GM20431 (cell line): ENCODE results near the gene CADM3.

Experiments
- in situ Hi-C: fragments of 300-500 bp; cut with MseI, MboI; formaldehyde crosslinking; loops from one replicate; pipeline ENCODE4 v1.15.0; 2020; ENCODE audit warnings: low sequenced_read_pairs; ENCODE audit not compliant: unreplicated experiment

CADM3 gene

GRCh38 chr1:159172614-159173291 lies 1.3 kb downstream of the CADM3 start:
- in situ Hi-C loops: no loop called here

DNA sequence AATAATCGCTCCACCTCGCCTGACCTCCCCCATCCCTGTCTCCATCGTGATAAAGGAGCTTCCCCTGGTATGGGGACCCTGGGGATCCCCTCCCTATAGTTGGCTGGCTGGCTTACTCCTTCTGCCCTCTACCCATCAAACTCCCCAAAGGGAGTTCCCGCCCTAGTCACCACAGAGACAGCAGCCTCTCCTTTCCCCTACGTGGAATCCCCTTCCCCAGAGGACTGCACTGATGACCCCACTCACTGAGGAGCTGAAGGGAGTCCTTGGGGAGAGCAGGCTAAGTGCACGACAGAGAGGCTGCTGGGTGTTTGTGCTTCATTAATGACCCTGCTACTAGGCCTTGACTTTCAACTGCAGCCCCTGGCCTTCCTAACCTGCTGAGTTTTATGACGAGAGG lies 1.9 kb downstream of the CADM3 start:
- in situ Hi-C loops: no loop called here

- in situ Hi-C loops: no loop called here
Observed at GRCh38 chr1:159175571-159175970, 4.2 kb downstream of the CADM3 start.

DNA sequence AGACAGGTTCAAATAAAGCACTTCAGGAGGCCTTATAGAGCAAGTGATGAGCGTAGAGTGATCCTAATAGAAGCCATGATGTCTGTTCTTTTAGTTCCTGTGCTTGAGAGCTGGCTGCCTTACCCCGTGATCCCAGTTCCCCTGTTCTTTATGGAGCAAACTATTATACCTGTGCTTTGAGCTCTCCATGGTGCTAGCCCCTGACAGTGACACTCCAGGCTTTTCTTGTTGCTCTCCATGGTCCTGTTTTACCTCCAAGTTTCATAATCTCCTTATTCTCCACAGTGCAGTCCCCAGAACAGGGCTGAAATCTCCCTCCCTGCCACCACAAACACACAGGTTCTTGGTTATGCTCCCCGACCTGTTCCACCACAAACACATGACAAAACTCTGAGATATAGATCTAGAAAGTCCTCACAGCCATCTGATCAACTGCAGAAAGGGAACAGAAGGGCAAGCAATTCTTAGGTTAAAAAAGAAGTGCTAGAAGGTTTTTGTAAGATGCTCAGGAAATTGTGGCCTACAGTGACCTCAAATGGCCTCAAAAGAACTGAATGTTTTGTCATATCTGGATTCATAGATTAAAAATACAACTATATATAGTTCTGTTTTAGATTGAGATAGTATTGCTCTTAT lies 6.0 kb downstream of the CADM3 start:
- in situ Hi-C loops: no loop called here

DNA sequence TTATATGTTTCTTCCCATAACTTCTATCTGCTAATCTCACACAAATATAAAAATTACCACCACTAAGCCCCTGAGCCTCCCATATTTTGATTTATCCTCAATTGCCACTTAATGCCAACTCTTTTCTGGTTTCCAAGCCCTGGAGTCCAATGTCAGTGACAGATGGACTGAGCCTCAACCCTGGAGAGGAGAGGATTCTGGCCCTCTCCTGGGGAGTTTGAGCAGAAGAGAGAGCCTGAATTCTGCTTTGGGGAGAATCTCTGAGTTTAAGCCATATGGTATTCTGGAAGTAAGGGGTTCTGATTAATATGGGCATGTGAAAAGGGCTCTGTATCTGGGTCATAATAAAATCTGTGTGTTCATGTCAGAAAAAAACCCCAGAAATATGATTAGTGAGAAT lies 8.5 kb downstream of the CADM3 start:
- in situ Hi-C loops: no loop called here

DNA sequence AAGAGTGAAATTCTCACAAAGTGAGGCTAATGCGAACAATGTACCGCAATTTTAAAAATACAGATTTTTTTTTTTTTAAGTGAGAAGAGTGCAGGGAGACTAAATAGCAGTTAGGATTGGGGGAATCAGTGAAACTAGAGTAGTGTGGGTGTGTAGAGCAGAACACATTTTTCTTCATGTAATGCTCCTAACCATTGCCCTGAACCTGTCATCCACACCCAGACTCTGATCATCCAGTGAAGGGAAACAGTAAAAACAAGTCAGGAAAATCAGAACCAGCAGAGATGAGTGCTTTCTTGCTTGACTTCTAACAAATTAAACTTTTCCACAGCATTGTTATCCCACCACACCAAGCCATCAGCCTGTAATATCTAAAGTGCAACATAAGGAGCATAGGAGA lies 9.1 kb downstream of the CADM3 start:
- in situ Hi-C loops: no loop called here

- in situ Hi-C loops: no loop called here
Observed at GRCh38 chr1:159181328-159182024, 10.1 kb downstream of the CADM3 start.

DNA sequence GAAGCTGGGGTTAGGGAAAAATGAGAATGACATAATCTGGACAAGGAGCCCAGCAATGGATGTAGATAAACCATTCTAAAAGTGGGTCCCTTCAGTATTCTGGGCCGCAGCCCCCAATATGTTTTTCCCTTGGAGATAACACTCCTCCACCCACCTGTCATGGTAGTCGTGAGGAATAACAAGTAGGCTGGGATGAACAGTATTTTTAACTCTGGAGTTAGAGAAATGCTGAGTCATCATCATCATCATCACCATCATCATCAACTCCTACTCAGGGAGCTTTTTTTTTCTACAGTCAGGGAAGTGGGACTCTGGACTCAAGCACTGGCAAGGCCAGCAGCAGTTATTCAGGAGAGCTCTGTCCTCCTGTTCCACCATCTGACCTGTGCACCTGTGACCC lies 12.8 kb downstream of the CADM3 start:
- in situ Hi-C loops: no loop called here

- in situ Hi-C loops: no loop called here
Observed at GRCh38 chr1:159185121-159185520, 13.7 kb downstream of the CADM3 start.

DNA sequence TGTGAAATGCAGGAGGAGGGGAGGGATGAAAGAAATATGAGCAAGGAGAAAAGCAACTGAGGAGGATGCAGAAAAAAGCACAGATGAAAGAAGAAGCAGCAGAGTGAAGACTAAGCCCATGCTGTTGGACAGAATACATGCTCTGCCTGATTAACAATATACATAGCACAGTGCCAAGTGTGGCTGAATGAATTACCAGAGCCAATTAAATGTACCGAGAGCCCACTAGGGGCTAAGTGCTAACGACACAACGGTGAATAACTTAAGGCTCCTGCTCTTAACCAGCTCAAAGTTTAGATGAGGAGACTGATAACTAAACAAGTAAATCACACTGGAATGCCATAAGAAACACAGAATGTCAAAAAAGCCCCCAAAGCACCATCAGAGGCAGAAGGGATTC lies 15.6 kb downstream of the CADM3 start:
- in situ Hi-C loops: no loop called here

GRCh38 chr1:159187647-159188374 lies 16.4 kb downstream of the CADM3 start:
- in situ Hi-C loops: no loop called here

DNA sequence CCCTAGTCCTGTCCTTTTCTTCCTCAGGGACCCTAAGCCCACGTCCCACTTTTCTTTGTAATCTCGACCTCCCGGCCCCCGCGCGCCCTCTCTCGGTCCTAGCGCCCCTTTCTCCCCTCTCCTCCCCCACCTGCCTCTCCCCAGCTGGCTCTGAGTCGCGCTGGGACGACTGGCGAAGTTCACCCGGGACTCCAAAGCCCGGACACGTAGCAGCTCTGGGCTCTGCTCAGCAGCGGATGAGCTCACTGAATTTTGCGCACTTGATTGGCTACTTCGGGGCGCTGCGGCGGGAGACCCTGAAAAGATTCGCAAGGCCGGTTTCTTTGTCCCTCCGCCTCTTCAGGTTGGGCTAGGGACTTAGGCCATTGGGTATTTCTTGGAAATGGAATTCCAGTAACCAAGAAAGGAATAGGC lies 17.0 kb downstream of the CADM3 start:
- in situ Hi-C loops: no loop called here

GRCh38 chr1:159190441-159190840 lies 19.0 kb downstream of the CADM3 start:
- in situ Hi-C loops: no loop called here

GRCh38 chr1:159196543-159196942 lies 25.1 kb downstream of the CADM3 start:
- in situ Hi-C loops: no loop called here

DNA sequence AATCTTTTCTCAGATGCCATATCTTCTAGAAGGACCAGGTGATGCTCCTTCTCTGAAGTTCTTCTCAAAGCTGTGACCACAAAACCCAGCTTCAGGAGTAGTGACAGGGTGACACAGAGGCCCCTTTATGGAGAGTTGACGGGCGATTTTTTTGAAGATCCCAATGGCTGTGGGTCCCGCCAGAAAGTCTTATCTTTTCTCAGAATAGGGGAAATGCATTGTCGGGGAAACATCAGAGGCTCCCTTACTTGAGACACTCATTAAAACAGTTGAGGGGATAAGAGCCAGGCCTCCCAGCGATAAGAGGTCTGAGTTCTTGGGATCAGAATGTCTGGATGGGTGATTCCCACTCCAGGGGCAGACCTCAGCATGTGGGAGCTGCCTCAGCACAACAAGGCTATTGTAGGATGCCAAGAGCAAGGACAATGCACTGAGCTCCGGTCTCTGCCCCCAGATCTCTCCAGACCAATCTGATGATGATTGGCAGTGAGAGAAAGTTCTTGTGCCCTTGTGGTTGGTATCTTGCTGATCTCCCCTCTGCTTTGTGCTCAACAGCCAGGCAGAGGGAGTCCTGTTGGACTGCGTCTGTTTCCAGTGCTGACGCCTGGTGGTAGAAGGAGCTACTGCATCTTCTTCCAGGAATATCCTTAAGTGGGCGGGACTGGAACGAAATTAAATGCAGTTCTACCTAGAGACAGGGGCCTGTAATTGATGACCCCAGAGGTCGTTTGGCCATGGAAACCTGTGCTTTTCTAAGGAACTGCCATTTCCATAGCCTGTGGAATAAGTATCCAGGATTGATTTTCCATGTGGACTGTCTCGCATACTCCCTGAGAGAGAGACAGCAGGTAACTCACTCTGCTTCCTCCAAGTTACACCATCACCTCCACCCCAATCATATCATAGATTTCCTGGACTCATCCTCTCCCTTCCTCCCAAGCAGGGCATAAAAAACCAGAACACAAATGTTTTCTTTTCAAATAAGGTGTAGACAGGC lies 26.4 kb downstream of the CADM3 start:
- in situ Hi-C loops: no loop called here

GRCh38 chr1:159199901-159200300 lies 28.5 kb downstream of the CADM3 start:
- in situ Hi-C loops: no loop called here

- in situ Hi-C loops: no loop called here
Observed at GRCh38 chr1:159200769-159201168, 29.4 kb downstream of the CADM3 start.

DNA sequence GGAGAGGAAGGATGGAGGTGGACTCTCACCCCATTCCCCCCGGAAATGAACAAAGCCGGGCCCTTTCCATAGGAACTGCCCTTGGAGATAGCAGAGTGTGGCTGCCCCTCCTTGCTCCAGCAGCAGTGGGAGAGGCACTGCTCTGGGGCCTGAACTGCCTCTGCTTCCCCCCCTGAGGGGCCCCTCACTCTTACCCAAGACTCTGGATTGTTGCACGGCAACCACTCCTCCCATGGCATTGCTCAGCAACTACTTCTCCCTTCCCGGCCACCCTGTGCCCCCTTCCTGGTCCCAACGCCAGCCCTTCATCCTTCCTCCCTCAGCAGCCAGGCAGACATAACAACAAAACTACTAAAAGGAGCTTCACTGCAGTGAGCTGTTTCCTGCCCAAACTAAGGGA lies 30.2 kb downstream of the CADM3 start:
- in situ Hi-C loops: no loop called here

- in situ Hi-C loops: no loop called here
Observed at GRCh38 chr1:159203610-159204009, 32.2 kb downstream of the CADM3 start.
